IMR-90 (cell line): ENCODE data around the gene KRT79. TPM values are rescaled to one million over a fixed set of nuclear protein-coding genes. Genes with fewer than 3 reads are reported as not detected.
A peak's percentile ranks its signal among the peaks of the same experiment; 100 is the strongest.

ENCODE experiments used
- ATAC-seq: fragments of 200-7000 bp; cut with Tn5 transposase; 2 replicates; pipeline ENCODE4 v1.9.1; 2020; ENCODE audit warnings: low read depth, mild to moderate bottlenecking, moderate library complexity
- BruUV-seq: library from RNA; stranded (reverse); fragments of 400-500 nt; replicated peaks from 2 replicates; lab custom pipeline; 2021; lab: Mats Ljungman, UMichigan
- CTCF ChIA-PET: fragments of 300-600 bp; formaldehyde crosslinking; extraction: SDS; loops from one replicate; lab custom pipeline; 2021; ENCODE audit warnings: antibody characterized with exemption; lab: Yijun Ruan, JAX
- POLR2A ChIA-PET: fragments of 300-600 bp; sonication (Branson Sonifier 250); formaldehyde crosslinking; loops from one replicate; lab custom pipeline; 2022; ENCODE audit warnings: antibody characterized with exemption; ENCODE audit not compliant: unreplicated experiment; lab: Charles Lee
- DNase-seq: peaks from one replicate; pipeline ENCODE4 v3.0.0; 2013
- H2AFZ ChIP-seq: replicated peaks from 2 replicates; pipeline ENCODE3; 2013; ENCODE audit warnings: low read length, mild to moderate bottlenecking; ENCODE audit not compliant: poor library complexity
- H2AK5ac ChIP-seq: 2 replicates; pipeline ENCODE4 v1.6.1; 2013; ENCODE audit warnings: low read depth, low read length, inconsistent platforms
- H2AK9ac ChIP-seq: replicated peaks from 2 replicates; pipeline ENCODE3; 2013; ENCODE audit warnings: mild to moderate bottlenecking, low read depth, low read length, moderate library complexity; ENCODE audit not compliant: poor library complexity
- H2BK120ac ChIP-seq: 2 replicates; pipeline ENCODE4 v1.6.1; 2013; ENCODE audit warnings: low read depth, low read length, inconsistent platforms
- H2BK15ac ChIP-seq: 3 replicates; pipeline ENCODE4 v1.6.1; 2013; ENCODE audit warnings: low read depth, low read length, inconsistent platforms
- H2BK20ac ChIP-seq: 2 replicates; pipeline ENCODE4 v1.6.1; 2013; ENCODE audit warnings: low read depth, mild to moderate bottlenecking, inconsistent platforms, low read length, moderate library complexity
- H2BK5ac ChIP-seq: 2 replicates; pipeline ENCODE4 v1.6.1; 2013; ENCODE audit warnings: mild to moderate bottlenecking, low read depth, low read length, inconsistent platforms; ENCODE audit not compliant: poor library complexity, severe bottlenecking
- H3K14ac ChIP-seq: replicated peaks from 2 replicates; pipeline ENCODE4 v1.6.1; 2013; ENCODE audit warnings: low read depth, low read length, inconsistent platforms
- H3K18ac ChIP-seq: 2 replicates; pipeline ENCODE4 v1.6.1; 2013; ENCODE audit warnings: low read depth, low read length, control low read depth
- H3K23ac ChIP-seq: 2 replicates; pipeline ENCODE4 v1.6.1; 2013; ENCODE audit warnings: low read depth, low read length, inconsistent platforms
- H3K27ac ChIP-seq: 2 replicates; pipeline ENCODE4 v1.5.1; 2013; ENCODE audit warnings: mild to moderate bottlenecking, control low read depth, low read length; ENCODE audit not compliant: insufficient read depth
- H3K27me3 ChIP-seq: 2 replicates; pipeline ENCODE4 v1.6.1; 2013; ENCODE audit warnings: low read length; ENCODE audit not compliant: control insufficient read depth, insufficient read depth
- H3K36me3 ChIP-seq: 2 replicates; pipeline ENCODE4 v1.6.1; 2013; ENCODE audit warnings: low read length, mixed read lengths; ENCODE audit not compliant: control insufficient read depth, insufficient read depth
- H3K4ac ChIP-seq: 2 replicates; pipeline ENCODE4 v1.6.1; 2013; ENCODE audit warnings: low read depth, low read length, inconsistent platforms
- H3K4me1 ChIP-seq: 2 replicates; pipeline ENCODE4 v1.6.1; 2013; ENCODE audit warnings: low read length, mixed read lengths; ENCODE audit not compliant: control insufficient read depth, insufficient read depth
- H3K4me2 ChIP-seq: 2 replicates; pipeline ENCODE4 v1.6.1; 2013; ENCODE audit warnings: low read depth, mild to moderate bottlenecking, control low read depth, low read length, moderate library complexity
- H3K4me3 ChIP-seq: 2 replicates; pipeline ENCODE4 v1.5.1; 2013; ENCODE audit warnings: low read depth, mild to moderate bottlenecking, control low read depth, low read length, moderate library complexity; ENCODE audit not compliant: insufficient read depth
- H3K56ac ChIP-seq: 2 replicates; pipeline ENCODE4 v1.6.1; 2013; ENCODE audit warnings: low read length, inconsistent platforms; ENCODE audit not compliant: insufficient read depth; ENCODE audit errors: extremely low read depth
- H3K79me1 ChIP-seq, 2 experiments: 2 replicates each; pipeline ENCODE4 v1.6.1; 2013; ENCODE audit warnings: low read length in 2 of 2, inconsistent platforms in 1 of 2, low read depth in 1 of 2
- H3K9ac ChIP-seq: 2 replicates; pipeline ENCODE4 v1.6.1; 2013; ENCODE audit warnings: low read depth, low read length, control low read depth
- H3K9me1 ChIP-seq: 2 replicates; pipeline ENCODE4 v1.6.1; 2013; ENCODE audit warnings: low read length, inconsistent platforms; ENCODE audit not compliant: insufficient read depth
- H3K9me3 ChIP-seq: 2 replicates; pipeline ENCODE4 v1.6.1; 2013; ENCODE audit warnings: low read length; ENCODE audit not compliant: control insufficient read depth, insufficient read depth
- H4K20me1 ChIP-seq: 2 replicates; pipeline ENCODE4 v1.6.1; 2013; ENCODE audit warnings: low read length, inconsistent platforms; ENCODE audit not compliant: insufficient read depth
- H4K5ac ChIP-seq: 2 replicates; pipeline ENCODE4 v1.6.1; 2013; ENCODE audit warnings: mild to moderate bottlenecking, low read depth, low read length, control low read depth
- H4K8ac ChIP-seq, 2 experiments: 2 replicates each; pipeline ENCODE4 v1.6.1; 2013; ENCODE audit warnings: low read depth in 2 of 2, low read length in 2 of 2, control low read depth in 1 of 2, inconsistent platforms in 1 of 2
- H4K91ac ChIP-seq: 2 replicates; pipeline ENCODE4 v1.6.1; 2013; ENCODE audit warnings: low read depth, low read length, inconsistent platforms; ENCODE audit not compliant: insufficient read depth
- CEBPB ChIP-seq: IDR thresholded peaks from 2 replicates; pipeline ENCODE4 v1.6.1; 2012; ENCODE audit warnings: low read depth, low read length, improper control_type of control experiment
- FOS ChIP-seq: fragments of 150-350 bp; IDR thresholded peaks from 2 replicates; pipeline ENCODE4 v1.6.1; 2016; ENCODE audit warnings: low read depth, low read length
- MXI1 ChIP-seq: IDR thresholded peaks from 2 replicates; pipeline ENCODE4 v1.6.1; 2012; ENCODE audit warnings: low read depth, mild to moderate bottlenecking, low read length, moderate library complexity, borderline replicate concordance
- POLR2A ChIP-seq: IDR thresholded peaks from 2 replicates; pipeline ENCODE4 v1.6.1; 2012; ENCODE audit warnings: mild to moderate bottlenecking, low read depth, low read length
- RAD21 ChIP-seq: IDR thresholded peaks from 2 replicates; pipeline ENCODE4 v1.6.1; 2012; ENCODE audit warnings: low read length, improper control_type of control experiment
- SMC3 ChIP-seq: fragments of 150-350 bp; IDR thresholded peaks from 2 replicates; pipeline ENCODE4 v1.6.1; 2016; ENCODE audit warnings: low read depth, mild to moderate bottlenecking, antibody characterized with exemption, low read length, moderate library complexity
- WGBS, 2 experiments: methylation state at CpG; one replicate each; pipeline versions ENCODE4 v1.1.5 to v1.1.7; 2013; ENCODE audit warnings: missing lambda C conversion rate in 2 of 2; ENCODE audit not compliant: insufficient read length in 1 of 2; ENCODE audit errors: extremely low coverage in 2 of 2; 5-methylcytosine and 5-hydroxymethylcytosine counted together
- dilution Hi-C: fragments of 300-500 bp; cut with HindIII; formaldehyde crosslinking; loops from one replicate; pipeline ENCODE4 v1.14.3; 2018; ENCODE audit warnings: low sequenced_read_pairs; ENCODE audit not compliant: unreplicated experiment
- in situ Hi-C: fragments of 300-500 bp; cut with MboI; formaldehyde crosslinking; loops from 3 replicates; pipeline ENCODE4 v1.14.3; 2019; ENCODE audit warnings: low sequenced_read_pairs, inconsistent platforms, mixed read lengths
- intact Hi-C: fragments of 100-400 bp; cut with micrococcal nuclease; formaldehyde crosslinking; loops from 2 replicates; pipeline ENCODE4 v1.10.0; 2022
- polyA plus RNA-seq, 3 experiments: library from polyadenylated mRNA; depleted of rRNA; stranded (reverse); fragments of >200 nt; gene quantifications; 2 replicates each; pipeline ENCODE4 v1.2.3, GENCODE V29; 2012; ENCODE audit warnings: low replicate concordance in 1 of 3
- total RNA-seq: library from RNA; depleted of rRNA; stranded (reverse); fragments of >200 nt; gene quantifications from 2 replicates; pipeline ENCODE4 v1.2.3, GENCODE V29; 2012
- TF ChIP-seq, protein P1 (sequence below): fragments of 150-350 bp; IDR thresholded peaks from 2 replicates; pipeline ENCODE4 v1.6.1; 2017; ENCODE audit warnings: mild to moderate bottlenecking, antibody characterized with exemption, low read length, low read depth
- TF ChIP-seq, protein P2 (sequence below): conservative IDR thresholded peaks from 2 replicates; pipeline ENCODE4 v1.5.1; 2012; ENCODE audit warnings: mild to moderate bottlenecking, low read depth, low read length, improper control_type of control experiment

Gene KRT79
- total and polyA plus RNA-seq, 2 of the 4 experiments (the other 2 are of a cell fraction), result under 0.01 to 0.24 TPM

DNA sequence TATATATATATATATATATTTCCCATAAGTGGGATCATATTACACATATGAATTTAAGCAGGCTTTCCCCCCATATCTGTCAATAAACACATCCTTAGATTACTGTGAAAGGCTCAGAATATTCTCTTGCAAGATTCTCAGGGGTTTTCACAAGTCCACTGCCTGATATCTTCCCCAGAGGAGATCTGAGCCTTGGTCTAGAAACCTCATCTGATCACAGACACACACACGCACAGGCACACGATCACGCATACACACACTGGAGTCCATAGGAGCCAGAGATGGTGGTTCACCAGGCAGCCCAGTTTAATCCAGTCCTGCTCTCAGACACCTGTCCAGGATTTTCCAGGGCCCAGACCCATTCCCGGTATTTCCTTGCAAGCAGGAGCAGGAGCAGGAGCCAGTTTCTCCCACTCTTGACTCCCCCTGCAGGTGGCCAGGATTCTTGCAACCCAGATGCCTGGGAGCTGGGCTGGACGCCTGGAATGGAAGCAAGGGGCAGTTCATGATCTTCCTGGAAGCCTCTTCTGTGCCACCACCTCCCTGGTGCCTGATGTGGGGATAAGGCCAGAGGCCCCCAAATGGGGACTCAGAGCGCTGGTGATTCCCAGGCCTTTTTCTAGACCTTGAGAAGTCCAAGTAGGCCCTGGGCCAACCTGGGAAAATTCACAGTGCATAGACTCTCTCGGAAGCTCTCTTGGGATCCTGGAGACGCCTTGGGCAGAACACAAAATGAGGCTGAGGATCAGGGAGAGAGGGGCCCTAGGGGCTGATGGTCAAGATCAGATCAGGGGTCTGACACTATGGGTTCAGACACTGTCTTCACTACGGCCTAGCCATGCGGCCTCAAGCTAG, 31.2 kb upstream of the KRT79 start:
- Histone ChIP-seq H3K9ac (no peak overlapping the region), H3K27ac (no peak overlapping the region), H2AK9ac (no peak overlapping the region), H3K23ac (no peak overlapping the region), H3K18ac (no peak overlapping the region), H2BK15ac (no peak overlapping the region), H2BK120ac (no peak overlapping the region), H4K91ac (no peak overlapping the region), H2BK20ac (no peak overlapping the region), H3K56ac (no peak overlapping the region), H3K27me3 (peaks cover 6% of the 10 kb centered on the region), H3K36me3 (no peaks in the 10 kb centered on the region), H3K4me3 (no peak overlapping the region), H2BK5ac (no peak overlapping the region), H3K4ac (no peak overlapping the region), H2AK5ac (peak overlapping the region; percentile 8; the same call in 1 of the 2 replicates), H3K14ac (no peak overlapping the region), H3K4me1 (no peaks in the 10 kb centered on the region), H4K5ac (no peak overlapping the region), H3K9me1 (no peaks in the 10 kb centered on the region), H3K9me3 (no peaks in the 10 kb centered on the region), H3K79me1 (no peaks in the 10 kb centered on the region), H4K20me1 (no peaks in the 10 kb centered on the region), H3K4me2 (no peak overlapping the region), H4K8ac (no peak overlapping the region), H2AFZ (peak overlapping the region; percentile 18)
- ChIA-PET CTCF (interaction anchor here (0.6 to 1.2 kb wide), 13 partner anchors 9 to 642 kb away, joined by 3 to 6 read pairs (median 3); no protein-coding TSS in a partner anchor), POLR2A (no interaction called here)
- peak; percentile 96 for ATAC-seq
- dilution Hi-C loops (no loop called here), intact Hi-C loops (loop anchor here (1.0 to 10.0 kb wide), 2 partner anchors 141 to 282 kb away; no protein-coding TSS in a partner anchor), in situ Hi-C loops (no loop called here)
- whole genome bisulfite sequencing, 2 experiments, result 38% methylated on average over 6 of the region's 10 CpGs; no CpG with 5 or more reads in 1 of the 2 experiments
- no TSS peak for BruUV-seq
- peak; percentile 60 for DNase-seq
- TF ChIP-seq POLR2A (no peak), CEBPB (no peak), SMC3 (peak; percentile 88), RAD21 (peak; percentile 89), FOS (no peak), MXI1 (no peak)
- TF ChIP-seq, protein P1, sequence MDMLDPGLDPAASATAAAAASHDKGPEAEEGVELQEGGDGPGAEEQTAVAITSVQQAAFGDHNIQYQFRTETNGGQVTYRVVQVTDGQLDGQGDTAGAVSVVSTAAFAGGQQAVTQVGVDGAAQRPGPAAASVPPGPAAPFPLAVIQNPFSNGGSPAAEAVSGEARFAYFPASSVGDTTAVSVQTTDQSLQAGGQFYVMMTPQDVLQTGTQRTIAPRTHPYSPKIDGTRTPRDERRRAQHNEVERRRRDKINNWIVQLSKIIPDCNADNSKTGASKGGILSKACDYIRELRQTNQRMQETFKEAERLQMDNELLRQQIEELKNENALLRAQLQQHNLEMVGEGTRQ, result no peak
- TF ChIP-seq, protein P2, sequence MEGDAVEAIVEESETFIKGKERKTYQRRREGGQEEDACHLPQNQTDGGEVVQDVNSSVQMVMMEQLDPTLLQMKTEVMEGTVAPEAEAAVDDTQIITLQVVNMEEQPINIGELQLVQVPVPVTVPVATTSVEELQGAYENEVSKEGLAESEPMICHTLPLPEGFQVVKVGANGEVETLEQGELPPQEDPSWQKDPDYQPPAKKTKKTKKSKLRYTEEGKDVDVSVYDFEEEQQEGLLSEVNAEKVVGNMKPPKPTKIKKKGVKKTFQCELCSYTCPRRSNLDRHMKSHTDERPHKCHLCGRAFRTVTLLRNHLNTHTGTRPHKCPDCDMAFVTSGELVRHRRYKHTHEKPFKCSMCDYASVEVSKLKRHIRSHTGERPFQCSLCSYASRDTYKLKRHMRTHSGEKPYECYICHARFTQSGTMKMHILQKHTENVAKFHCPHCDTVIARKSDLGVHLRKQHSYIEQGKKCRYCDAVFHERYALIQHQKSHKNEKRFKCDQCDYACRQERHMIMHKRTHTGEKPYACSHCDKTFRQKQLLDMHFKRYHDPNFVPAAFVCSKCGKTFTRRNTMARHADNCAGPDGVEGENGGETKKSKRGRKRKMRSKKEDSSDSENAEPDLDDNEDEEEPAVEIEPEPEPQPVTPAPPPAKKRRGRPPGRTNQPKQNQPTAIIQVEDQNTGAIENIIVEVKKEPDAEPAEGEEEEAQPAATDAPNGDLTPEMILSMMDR, result peak; percentile 84
